ENCODE data around the gene SLC44A1. TPM values are rescaled to one million over a fixed set of nuclear protein-coding genes. Genes with fewer than 3 reads are reported as not detected.

The SLC44A1 gene
- total and polyA plus RNA-seq, 2 of the 13 experiments (the other 11 are each of a cell fraction or from before 2014, with no cell fraction given): 21.4 to 40.8 TPM

DNA sequence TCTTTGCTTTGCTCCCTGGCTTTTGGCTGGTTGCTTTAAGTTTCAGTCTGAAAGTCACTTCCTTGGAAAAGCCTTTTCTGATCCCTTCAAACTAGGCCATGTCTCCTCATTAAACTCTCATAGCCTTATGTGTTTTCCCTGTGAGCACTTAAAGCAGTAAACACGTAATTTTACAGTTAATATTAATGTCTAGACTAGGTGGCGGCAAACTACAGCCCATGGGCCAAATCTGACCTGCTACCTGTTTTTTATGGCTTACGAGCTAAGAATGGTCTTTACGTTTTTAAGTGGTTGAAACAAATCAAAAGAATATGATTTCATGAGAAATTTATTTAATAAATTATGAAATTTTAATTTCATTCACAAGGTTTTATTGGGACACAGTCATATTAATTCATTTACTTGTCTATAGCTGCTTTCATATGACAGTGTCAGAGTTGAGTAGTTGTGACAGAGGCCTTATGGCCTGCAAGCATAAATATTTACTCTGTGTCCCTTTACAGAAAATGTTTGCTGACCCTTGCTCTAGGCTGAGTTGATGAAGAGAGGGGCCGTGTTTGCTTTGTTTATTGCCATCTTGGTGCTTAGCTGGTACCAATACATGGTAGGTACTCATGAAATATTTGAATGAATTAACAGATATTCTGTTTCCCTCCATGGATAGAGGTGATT, 7.4 kb downstream of the SLC44A1 start (continued):
- TF ChIP-seq TBX2 (CRISPR knock-in tag; IDR thresholded peaks at IDR 0.05; ENCODE audit: borderline replicate concordance) (0 out of 2 replicates have a peak, but pooled peaks have one; percentile 4), SIX1 (CRISPR knock-in tag; IDR thresholded peaks at IDR 0.05; ENCODE audit: borderline replicate concordance) (peak; percentile 67; the same call in 1 of the 2 replicates), DNMT1 (CRISPR knock-in tag; IDR thresholded peaks at IDR 0.05) (no peak), KAT8 (CRISPR knock-in tag; IDR thresholded peaks at IDR 0.05) (peak; percentile 47), HCFC1 (IDR thresholded peaks at IDR 0.05; ENCODE audit: low read depth, low read length) (no peak), TARDBP (CRISPR knock-in tag; IDR thresholded peaks at IDR 0.05) (peak; percentile 53; the same call in 1 of the 2 replicates), BRD4 (CRISPR knock-in tag; IDR thresholded peaks at IDR 0.05) (no peak), RCOR2 (CRISPR knock-in tag; IDR thresholded peaks at IDR 0.05) (peak; percentile 61), ZMYM4 (CRISPR knock-in tag; IDR thresholded peaks at IDR 0.05) (peak; percentile 77; the same call in 1 of the 2 replicates), EP300 (IDR thresholded peaks at IDR 0.05; ENCODE audit: low read depth in 2 of 2, low read length in 2 of 2) (peak in 1 of 2 experiments; percentile 78; a peak in 2 of 4 replicates), EP300 (CRISPR knock-in tag; IDR thresholded peaks at IDR 0.05; ENCODE audit: borderline replicate concordance) (0 out of 2 replicates have a peak, but pooled peaks have one; percentile 20), POGZ (CRISPR knock-in tag; IDR thresholded peaks at IDR 0.05) (peak; percentile 78), PPARG (CRISPR knock-in tag; conservative IDR thresholded peaks at IDR 0.05) (peak; percentile 85), NFKB2 (CRISPR knock-in tag; IDR thresholded peaks at IDR 0.05; ENCODE audit: borderline replicate concordance) (no peak), CREM (IDR thresholded peaks at IDR 0.05) (peak; percentile 56), CREM (CRISPR knock-in tag; IDR thresholded peaks at IDR 0.05) (no peak), HOXA3 (CRISPR knock-in tag; IDR thresholded peaks at IDR 0.05) (peak; percentile 36; the same call in 1 of the 2 replicates), ZNF335 (CRISPR knock-in tag; IDR thresholded peaks at IDR 0.05) (0 out of 2 replicates have a peak, but pooled peaks have one; percentile 41), HNF4A (CRISPR knock-in tag; IDR thresholded peaks at IDR 0.05) (peak; percentile 78)
- TF ChIP-seq, protein P1, sequence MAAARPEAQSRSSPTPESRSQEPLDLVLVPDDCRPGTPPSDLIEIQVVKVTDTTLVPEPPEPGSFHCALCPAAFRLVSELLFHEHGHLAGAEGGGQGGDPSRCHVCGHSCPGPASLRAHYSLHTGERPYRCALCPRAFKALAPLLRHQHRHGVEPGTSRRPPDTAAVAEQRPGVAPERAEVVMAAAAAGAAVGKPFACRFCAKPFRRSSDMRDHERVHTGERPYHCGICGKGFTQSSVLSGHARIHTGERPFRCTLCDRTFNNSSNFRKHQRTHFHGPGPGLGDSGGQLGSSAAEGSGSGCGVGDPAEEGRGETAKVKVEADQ (CRISPR knock-in tag; IDR thresholded peaks at IDR 0.05; ENCODE audit: borderline replicate concordance): 0 out of 2 replicates have a peak, but pooled peaks have one; percentile 35
- TF ChIP-seq, protein P2, sequence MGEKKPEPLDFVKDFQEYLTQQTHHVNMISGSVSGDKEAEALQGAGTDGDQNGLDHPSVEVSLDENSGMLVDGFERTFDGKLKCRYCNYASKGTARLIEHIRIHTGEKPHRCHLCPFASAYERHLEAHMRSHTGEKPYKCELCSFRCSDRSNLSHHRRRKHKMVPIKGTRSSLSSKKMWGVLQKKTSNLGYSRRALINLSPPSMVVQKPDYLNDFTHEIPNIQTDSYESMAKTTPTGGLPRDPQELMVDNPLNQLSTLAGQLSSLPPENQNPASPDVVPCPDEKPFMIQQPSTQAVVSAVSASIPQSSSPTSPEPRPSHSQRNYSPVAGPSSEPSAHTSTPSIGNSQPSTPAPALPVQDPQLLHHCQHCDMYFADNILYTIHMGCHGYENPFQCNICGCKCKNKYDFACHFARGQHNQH (CRISPR knock-in tag; IDR thresholded peaks at IDR 0.05): peak; percentile 45; the same call in 1 of the 2 replicates
- TF ChIP-seq, protein P3, sequence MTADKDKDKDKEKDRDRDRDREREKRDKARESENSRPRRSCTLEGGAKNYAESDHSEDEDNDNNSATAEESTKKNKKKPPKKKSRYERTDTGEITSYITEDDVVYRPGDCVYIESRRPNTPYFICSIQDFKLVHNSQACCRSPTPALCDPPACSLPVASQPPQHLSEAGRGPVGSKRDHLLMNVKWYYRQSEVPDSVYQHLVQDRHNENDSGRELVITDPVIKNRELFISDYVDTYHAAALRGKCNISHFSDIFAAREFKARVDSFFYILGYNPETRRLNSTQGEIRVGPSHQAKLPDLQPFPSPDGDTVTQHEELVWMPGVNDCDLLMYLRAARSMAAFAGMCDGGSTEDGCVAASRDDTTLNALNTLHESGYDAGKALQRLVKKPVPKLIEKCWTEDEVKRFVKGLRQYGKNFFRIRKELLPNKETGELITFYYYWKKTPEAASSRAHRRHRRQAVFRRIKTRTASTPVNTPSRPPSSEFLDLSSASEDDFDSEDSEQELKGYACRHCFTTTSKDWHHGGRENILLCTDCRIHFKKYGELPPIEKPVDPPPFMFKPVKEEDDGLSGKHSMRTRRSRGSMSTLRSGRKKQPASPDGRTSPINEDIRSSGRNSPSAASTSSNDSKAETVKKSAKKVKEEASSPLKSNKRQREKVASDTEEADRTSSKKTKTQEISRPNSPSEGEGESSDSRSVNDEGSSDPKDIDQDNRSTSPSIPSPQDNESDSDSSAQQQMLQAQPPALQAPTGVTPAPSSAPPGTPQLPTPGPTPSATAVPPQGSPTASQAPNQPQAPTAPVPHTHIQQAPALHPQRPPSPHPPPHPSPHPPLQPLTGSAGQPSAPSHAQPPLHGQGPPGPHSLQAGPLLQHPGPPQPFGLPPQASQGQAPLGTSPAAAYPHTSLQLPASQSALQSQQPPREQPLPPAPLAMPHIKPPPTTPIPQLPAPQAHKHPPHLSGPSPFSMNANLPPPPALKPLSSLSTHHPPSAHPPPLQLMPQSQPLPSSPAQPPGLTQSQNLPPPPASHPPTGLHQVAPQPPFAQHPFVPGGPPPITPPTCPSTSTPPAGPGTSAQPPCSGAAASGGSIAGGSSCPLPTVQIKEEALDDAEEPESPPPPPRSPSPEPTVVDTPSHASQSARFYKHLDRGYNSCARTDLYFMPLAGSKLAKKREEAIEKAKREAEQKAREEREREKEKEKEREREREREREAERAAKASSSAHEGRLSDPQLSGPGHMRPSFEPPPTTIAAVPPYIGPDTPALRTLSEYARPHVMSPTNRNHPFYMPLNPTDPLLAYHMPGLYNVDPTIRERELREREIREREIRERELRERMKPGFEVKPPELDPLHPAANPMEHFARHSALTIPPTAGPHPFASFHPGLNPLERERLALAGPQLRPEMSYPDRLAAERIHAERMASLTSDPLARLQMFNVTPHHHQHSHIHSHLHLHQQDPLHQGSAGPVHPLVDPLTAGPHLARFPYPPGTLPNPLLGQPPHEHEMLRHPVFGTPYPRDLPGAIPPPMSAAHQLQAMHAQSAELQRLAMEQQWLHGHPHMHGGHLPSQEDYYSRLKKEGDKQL (CRISPR knock-in tag; IDR thresholded peaks at IDR 0.05; ENCODE audit: low read depth): 0 out of 2 replicates have a peak, but pooled peaks have one; percentile 39
- TF ChIP-seq, protein P4, sequence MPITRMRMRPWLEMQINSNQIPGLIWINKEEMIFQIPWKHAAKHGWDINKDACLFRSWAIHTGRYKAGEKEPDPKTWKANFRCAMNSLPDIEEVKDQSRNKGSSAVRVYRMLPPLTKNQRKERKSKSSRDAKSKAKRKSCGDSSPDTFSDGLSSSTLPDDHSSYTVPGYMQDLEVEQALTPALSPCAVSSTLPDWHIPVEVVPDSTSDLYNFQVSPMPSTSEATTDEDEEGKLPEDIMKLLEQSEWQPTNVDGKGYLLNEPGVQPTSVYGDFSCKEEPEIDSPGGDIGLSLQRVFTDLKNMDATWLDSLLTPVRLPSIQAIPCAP (CRISPR knock-in tag; IDR thresholded peaks at IDR 0.05; ENCODE audit: low read depth): no peak
